ENCODE data around the gene TCTA.
A peak's percentile ranks its signal among the peaks of the same experiment; 100 is the strongest.

Gene TCTA

DNA sequence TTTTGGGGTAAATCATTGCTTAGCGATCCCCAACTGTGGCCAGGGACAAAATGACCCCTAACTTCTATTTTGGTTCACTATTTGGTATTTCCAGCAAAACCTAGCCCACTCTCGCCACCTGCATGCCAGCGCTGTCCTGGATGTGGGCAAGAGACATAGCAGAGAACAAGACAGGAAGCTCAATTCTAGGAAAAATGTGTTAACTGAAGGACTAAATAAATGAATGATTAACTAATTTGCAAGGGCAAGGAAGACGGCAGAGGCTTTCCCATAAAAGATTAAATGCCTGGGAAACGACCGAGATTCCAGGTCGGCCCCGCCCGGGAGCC is 16.5 kb downstream of the TCTA start:
- DNase-seq (ENCODE audit: low spot score) = no peak

GRCh38 chr3:49434731-49435130 is 22.5 kb downstream of the TCTA start:
- no peak for DNase-seq (ENCODE audit: low spot score)
- no peak for TF ChIP-seq CTCF (IDR thresholded peaks at IDR 0.05)
- no peak overlapping the region for H3K4me3 ChIP-seq
- no peak overlapping the region for H3K27ac ChIP-seq

More for the DNA sequence above, 16.5 kb downstream of the TCTA start:
- Histone ChIP-seq H3K4me3 (peak overlapping the region; percentile 87), H3K27ac (peak overlapping the region; percentile 62 to 86)
- no peak for TF ChIP-seq CTCF (IDR thresholded peaks at IDR 0.05)

DNA sequence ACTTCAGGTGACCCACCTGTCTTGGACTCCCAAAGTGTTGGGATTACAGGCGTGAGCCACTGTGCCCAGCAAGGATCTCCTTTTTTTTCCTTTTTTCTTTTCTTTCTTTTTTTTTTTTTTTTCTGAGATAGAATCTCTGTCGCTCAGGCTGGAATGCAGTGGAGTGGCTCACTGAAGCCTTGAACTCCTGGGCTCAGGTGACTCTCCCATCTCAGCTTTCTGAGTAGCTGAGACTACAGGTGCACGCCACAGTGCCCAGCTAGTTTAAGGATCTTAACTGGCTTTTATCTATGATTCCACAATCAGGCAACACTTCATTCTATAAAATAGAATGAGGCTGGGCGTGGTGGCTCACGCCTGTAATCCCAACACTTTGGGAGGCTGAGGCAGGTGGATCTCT is 33.2 kb downstream of the TCTA start:
- DNase-seq (ENCODE audit: low spot score) = no peak
- H3K27ac ChIP-seq = peak overlapping the region in 1 of 2 donors; percentile 41
- no peak overlapping the region for H3K4me3 ChIP-seq
- TF ChIP-seq CTCF (IDR thresholded peaks at IDR 0.05) = no peak

DNA sequence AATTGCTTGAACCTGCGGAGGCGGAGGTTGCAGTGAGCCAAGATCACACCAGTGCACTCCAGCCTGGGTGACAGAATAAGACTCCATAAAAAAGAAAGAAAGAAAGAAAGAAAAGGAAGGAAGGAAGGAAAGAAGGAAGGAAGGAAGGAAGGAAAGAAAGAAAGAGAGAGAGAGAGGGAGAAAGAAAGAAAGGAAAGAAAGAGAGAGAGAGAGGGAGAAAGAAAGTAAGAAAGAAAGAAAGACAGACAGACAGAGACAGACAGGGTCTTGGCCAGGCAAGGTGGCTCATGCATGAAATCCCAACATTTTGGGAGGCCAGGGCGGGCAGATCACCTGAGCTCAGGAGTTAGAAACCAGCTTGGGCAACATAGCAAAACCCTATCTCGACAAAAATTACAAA is 41.4 kb downstream of the TCTA start:
- H3K4me3 ChIP-seq = no peak overlapping the region
- DNase-seq (ENCODE audit: low spot score) = no peak
- TF ChIP-seq CTCF (IDR thresholded peaks at IDR 0.05) = no peak
- H3K27ac ChIP-seq = no peak overlapping the region

- no peak for TF ChIP-seq CTCF (IDR thresholded peaks at IDR 0.05)
- Histone ChIP-seq H3K4me3 (no peak overlapping the region), H3K27ac (peak overlapping the region; percentile 3 to 46)
- DNase-seq (ENCODE audit: low spot score) = no peak
Measured at GRCh38 chr3:49454458-49454857, 42.2 kb downstream of the TCTA start.

- no peak for DNase-seq (ENCODE audit: low spot score)
- no peak overlapping the region for H3K4me3 ChIP-seq
- peak overlapping the region; percentile 46 to 59 for H3K27ac ChIP-seq
- no peak for TF ChIP-seq CTCF (IDR thresholded peaks at IDR 0.05)
Measured at GRCh38 chr3:49454898-49455681, 42.9 kb downstream of the TCTA start.

DNA sequence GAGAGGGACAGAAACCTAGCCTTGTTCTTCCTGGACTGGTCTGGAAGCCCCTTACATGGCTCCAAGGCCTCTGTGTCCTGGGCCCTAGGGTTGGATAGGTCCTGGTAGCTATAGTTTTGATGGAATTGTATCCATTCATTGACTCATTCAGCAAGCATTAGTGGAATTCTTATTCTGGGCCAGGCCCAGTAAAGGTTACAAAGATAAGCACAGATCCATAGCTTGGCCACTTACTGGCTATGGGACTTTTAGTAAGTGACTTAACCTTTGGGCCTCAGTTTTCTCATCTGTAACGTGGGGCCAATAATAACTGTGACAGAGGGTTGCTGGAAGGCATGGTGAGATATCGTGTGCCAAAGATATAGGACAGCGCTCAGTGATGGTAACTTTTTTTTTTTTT is 44.2 kb downstream of the TCTA start:
- DNase-seq (ENCODE audit: low spot score) = no peak
- Histone ChIP-seq H3K27ac (no peak overlapping the region), H3K4me3 (no peak overlapping the region)
- no peak for TF ChIP-seq CTCF (IDR thresholded peaks at IDR 0.05)

All from coronary artery (tissue), 2 donors.